GM23248 (cell line): Measurements from ENCODE around the gene FZD1. TPM values are rescaled to one million over a fixed set of nuclear protein-coding genes. Genes with fewer than 3 reads are reported as not detected.

Source experiments
- DNase-seq: peaks from one replicate; pipeline ENCODE4 v3.0.0-alpha.2; 2015
- H2AFZ ChIP-seq: fragments of 200-600 bp; sonication (generic); 2 replicates; pipeline ENCODE4 v1.6.1; 2016; ENCODE audit warnings: antibody characterized with exemption
- H3F3A ChIP-seq: fragments of 200-600 bp; sonication (generic); 2 replicates; pipeline ENCODE4 v1.6.1; 2016; ENCODE audit warnings: mild to moderate bottlenecking, antibody characterized with exemption, mixed run types; ENCODE audit not compliant: insufficient read depth
- H3K27ac ChIP-seq: fragments of 200-600 bp; sonication (generic); 2 replicates; pipeline ENCODE4 v1.5.1; 2016; ENCODE audit warnings: mild to moderate bottlenecking
- H3K27me3 ChIP-seq: fragments of 200-600 bp; sonication (generic); replicated peaks from 2 replicates; pipeline ENCODE4 v1.6.1; 2016; ENCODE audit warnings: mild to moderate bottlenecking; ENCODE audit not compliant: insufficient read depth
- H3K36me3 ChIP-seq: fragments of 200-600 bp; sonication (generic); 2 replicates; pipeline ENCODE4 v1.6.1; 2016; ENCODE audit warnings: low read depth, mild to moderate bottlenecking
- H3K4me1 ChIP-seq: fragments of 200-600 bp; sonication (generic); 2 replicates; pipeline ENCODE4 v1.6.1; 2016; ENCODE audit warnings: mild to moderate bottlenecking; ENCODE audit not compliant: insufficient read depth
- H3K4me2 ChIP-seq: fragments of 200-600 bp; sonication (generic); one replicate; pipeline ENCODE4 v1.6.1; 2016; ENCODE audit warnings: mild to moderate bottlenecking; ENCODE audit not compliant: unreplicated experiment
- H3K4me3 ChIP-seq: fragments of 200-600 bp; sonication (generic); 2 replicates; pipeline ENCODE4 v1.5.1; 2016; ENCODE audit warnings: mild to moderate bottlenecking
- H3K79me2 ChIP-seq: fragments of 200-600 bp; sonication (generic); 2 replicates; pipeline ENCODE4 v1.6.1; 2016; ENCODE audit warnings: mild to moderate bottlenecking; ENCODE audit not compliant: insufficient read depth
- H3K9ac ChIP-seq: fragments of 200-600 bp; sonication (generic); 2 replicates; pipeline ENCODE4 v1.6.1; 2016; ENCODE audit warnings: mild to moderate bottlenecking
- H3K9me2 ChIP-seq: fragments of 200-600 bp; sonication (generic); 2 replicates; pipeline ENCODE4 v1.6.1; 2016; ENCODE audit warnings: mixed run types, mild to moderate bottlenecking, moderate library complexity; ENCODE audit not compliant: insufficient read depth
- H3K9me3 ChIP-seq: fragments of 200-600 bp; sonication (generic); one replicate; pipeline ENCODE4 v1.6.1; 2017; ENCODE audit warnings: low read depth
- H4K20me1 ChIP-seq: fragments of 200-600 bp; sonication (generic); 2 replicates; pipeline ENCODE4 v1.6.0; 2016; ENCODE audit not compliant: insufficient read depth
- EZH2 ChIP-seq: fragments of 200-600 bp; sonication (generic); IDR thresholded peaks from 2 replicates; pipeline ENCODE4 v1.6.1; 2018; ENCODE audit warnings: antibody characterized with exemption, mild to moderate bottlenecking; ENCODE audit not compliant: insufficient read depth, poor library complexity, severe bottlenecking
- EZH2phosphoT487 ChIP-seq: fragments of 200-600 bp; sonication (generic); IDR thresholded peaks from 2 replicates; pipeline ENCODE4 v1.6.1; 2018; ENCODE audit warnings: antibody characterized with exemption, moderate library complexity, mild to moderate bottlenecking, low read depth; ENCODE audit not compliant: insufficient read depth
- WGBS, 2 experiments: methylation state at CpG; one replicate each; pipeline ENCODE4 v1.1.6; 2015 to 2017; ENCODE audit warnings: low lambda C conversion rate in 2 of 2, low coverage in 1 of 2; ENCODE audit errors: missing lambda C conversion rate in 2 of 2; 5-methylcytosine and 5-hydroxymethylcytosine counted together
- in situ Hi-C: fragments of 300-500 bp; cut with MboI; formaldehyde crosslinking; loops from 2 replicates; pipeline ENCODE4 v1.15.0; 2020
- polyA plus RNA-seq: library from polyadenylated mRNA; unstranded; fragments of >200 nt; fragmentation: Nextera tagmentation; extraction: Ambion mirVana; gene quantifications from 2 replicates; pipeline ENCODE4 v1.2.1, GENCODE V29; 2016
- total RNA-seq: library from RNA; depleted of rRNA; stranded (reverse); fragments of >200 nt; shearing (Covaris generic); gene quantifications from 2 replicates; pipeline ENCODE4 v1.2.3, GENCODE V29; 2014

Gene FZD1
- total and polyA plus RNA-seq, 2 experiments from 2014 or later, result 4.0 to 15.1 TPM

DNA sequence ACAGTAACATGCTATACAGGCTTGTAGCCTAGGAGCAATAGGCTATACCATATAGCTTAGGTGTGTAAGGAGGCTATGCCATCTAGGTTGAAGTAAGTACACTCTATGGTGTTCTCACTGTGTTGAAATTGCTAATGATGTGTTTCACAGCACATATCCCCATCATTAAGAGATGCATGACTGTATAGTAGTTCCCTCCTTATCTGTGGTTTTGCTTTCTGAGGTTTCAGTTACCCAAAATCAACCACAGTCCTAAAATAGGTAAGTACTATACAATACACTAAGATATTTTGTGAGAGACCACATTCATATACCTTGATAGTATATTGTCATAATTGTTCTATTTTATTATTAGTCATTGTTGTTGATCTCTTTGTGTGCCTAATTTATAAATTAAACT, 12.7 kb downstream of the FZD1 start:
- no peaks in the 10 kb centered on the region for H3K9me3 ChIP-seq
- TF ChIP-seq EZH2 (no peak), EZH2phosphoT487 (no peak)
- in situ Hi-C loops, result no loop called here
- DNase-seq, result no peak
- no peak overlapping the region for H3K27ac ChIP-seq
- no peak overlapping the region for H3K4me3 ChIP-seq
- no peaks in the 10 kb centered on the region; the same call in 1 of the 2 replicates for H3K9me2 ChIP-seq
- H3K9ac ChIP-seq, result no peak overlapping the region
- H3K4me1 ChIP-seq, result peaks cover 12% of the 10 kb centered on the region
- H2AFZ ChIP-seq, result no peak overlapping the region
- H4K20me1 ChIP-seq, result no peaks in the 10 kb centered on the region
- no peaks in the 10 kb centered on the region for H3K36me3 ChIP-seq
- no peaks in the 10 kb centered on the region for H3K27me3 ChIP-seq
- no peaks in the 10 kb centered on the region for H3F3A ChIP-seq
- no peak overlapping the region for H3K4me2 ChIP-seq
- no peaks in the 10 kb centered on the region for H3K79me2 ChIP-seq

DNA sequence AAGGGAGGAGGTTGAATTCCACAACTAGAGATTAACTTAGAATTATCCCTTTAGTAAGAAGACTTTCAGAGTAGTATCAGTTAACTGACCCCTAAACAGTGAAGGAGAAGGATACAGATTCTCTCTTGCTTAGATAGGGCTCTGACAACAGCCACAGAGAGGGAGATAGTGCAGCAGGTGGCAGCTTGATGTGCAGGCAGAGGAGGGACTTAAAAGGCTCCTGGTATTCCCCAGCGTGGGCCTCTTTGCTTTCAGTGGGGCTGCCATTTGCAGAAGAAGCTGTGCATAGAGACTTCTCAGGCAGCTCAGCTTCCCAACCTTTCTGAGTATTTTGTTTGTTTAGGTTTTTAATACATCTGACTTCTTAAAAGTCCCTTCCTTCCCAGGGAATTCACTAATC, 16.0 kb downstream of the FZD1 start:
- Histone ChIP-seq H3K9ac (no peak overlapping the region), H3K36me3 (no peaks in the 10 kb centered on the region), H3K4me3 (no peak overlapping the region), H3K27ac (no peak overlapping the region), H3K79me2 (no peaks in the 10 kb centered on the region), H2AFZ (no peak overlapping the region), H4K20me1 (no peaks in the 10 kb centered on the region), H3K9me2 (no peaks in the 10 kb centered on the region; the same call in 1 of the 2 replicates), H3K27me3 (no peaks in the 10 kb centered on the region), H3K9me3 (no peaks in the 10 kb centered on the region), H3K4me2 (peak overlapping the region; percentile 49), H3K4me1 (peaks cover 12% of the 10 kb centered on the region), H3F3A (no peaks in the 10 kb centered on the region)
- TF ChIP-seq EZH2, result no peak
- no peak for TF ChIP-seq EZH2phosphoT487
- DNase-seq, result no peak
- in situ Hi-C loops, result no loop called here
- 88 to 92% methylated on average over 1 of the region's 1 CpG for WGBS, 2 experiments

DNA sequence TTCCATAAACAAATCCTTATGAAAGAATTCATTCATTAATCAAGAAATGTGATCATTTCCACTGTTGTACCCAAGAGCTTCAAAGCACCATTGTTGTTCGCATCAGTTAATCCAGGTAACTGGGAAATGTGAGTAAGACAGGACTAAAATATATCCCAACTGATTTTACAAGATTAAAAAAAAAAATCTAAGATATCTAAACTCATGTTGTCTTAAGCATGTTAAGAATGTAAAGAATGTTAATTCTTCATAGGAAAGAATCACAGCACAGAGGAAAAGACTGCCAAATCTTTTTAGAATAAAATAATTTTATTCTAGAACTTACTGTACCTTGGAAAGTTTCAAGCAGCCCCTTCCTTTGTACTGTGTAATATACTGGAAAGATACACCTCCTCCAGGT, 16.4 kb downstream of the FZD1 start:
- H3F3A ChIP-seq, result no peaks in the 10 kb centered on the region
- no peak overlapping the region for H3K27ac ChIP-seq
- H3K9me2 ChIP-seq, result no peaks in the 10 kb centered on the region
- no peak overlapping the region for H3K9ac ChIP-seq
- peaks cover 12% of the 10 kb centered on the region for H3K4me1 ChIP-seq
- no peaks in the 10 kb centered on the region for H3K27me3 ChIP-seq
- H4K20me1 ChIP-seq, result no peaks in the 10 kb centered on the region
- no peak overlapping the region for H2AFZ ChIP-seq
- WGBS, 2 experiments, result 53 to 77% methylated on average over 1 of the region's 1 CpG
- DNase-seq, result peak; percentile 20
- in situ Hi-C loops, result no loop called here
- H3K36me3 ChIP-seq, result no peaks in the 10 kb centered on the region
- H3K4me3 ChIP-seq, result no peak overlapping the region
- no peaks in the 10 kb centered on the region for H3K9me3 ChIP-seq
- no peak for TF ChIP-seq EZH2
- no peak for TF ChIP-seq EZH2phosphoT487
- H3K79me2 ChIP-seq, result no peaks in the 10 kb centered on the region
- peak overlapping the region; percentile 49 for H3K4me2 ChIP-seq

DNA sequence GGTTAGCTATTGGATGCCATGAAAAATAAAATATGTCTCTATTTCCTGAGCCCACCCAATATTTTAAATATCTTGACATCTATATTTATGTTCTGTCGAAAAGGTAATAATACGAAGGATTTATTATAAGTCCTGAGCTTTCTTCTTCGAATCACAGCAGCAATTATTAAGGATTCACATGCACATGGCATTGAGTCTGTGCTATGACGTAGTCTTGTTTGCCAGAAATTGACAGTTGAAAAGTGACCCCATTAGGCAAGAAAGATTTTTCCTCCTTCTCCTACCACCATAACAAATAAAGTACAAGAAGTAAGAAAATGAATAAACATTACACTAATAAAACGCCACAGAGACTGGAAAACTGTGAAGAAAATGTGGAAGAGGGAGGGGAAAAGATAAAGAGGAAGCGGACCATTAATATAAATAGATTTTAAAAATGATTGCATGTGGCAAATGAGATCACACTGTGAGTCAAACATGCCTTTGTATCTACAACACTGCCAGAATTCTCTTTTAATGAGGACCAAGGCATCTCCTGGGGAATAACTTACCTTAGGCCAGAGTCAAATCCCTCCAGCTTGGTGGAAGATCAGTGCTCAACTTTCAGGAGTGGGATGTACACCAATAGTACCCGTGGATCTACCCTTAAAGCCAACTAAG, 21.6 kb downstream of the FZD1 start:
- DNase-seq, result peak; percentile 71
- TF ChIP-seq EZH2 (no peak), EZH2phosphoT487 (no peak)
- Histone ChIP-seq H3K4me3 (no peak overlapping the region), H2AFZ (no peak overlapping the region), H3K27me3 (no peaks in the 10 kb centered on the region), H3K36me3 (no peaks in the 10 kb centered on the region), H3F3A (no peaks in the 10 kb centered on the region), H3K9me3 (no peaks in the 10 kb centered on the region), H3K4me1 (peaks cover 10% of the 10 kb centered on the region), H3K27ac (no peak overlapping the region), H4K20me1 (no peaks in the 10 kb centered on the region), H3K9me2 (no peaks in the 10 kb centered on the region), H3K4me2 (peak overlapping the region; percentile 25), H3K79me2 (no peaks in the 10 kb centered on the region), H3K9ac (no peak overlapping the region)
- in situ Hi-C loops, result no loop called here
- WGBS, 2 experiments, result 61 to 66% methylated on average over 7 of the region's 7 CpGs

DNA sequence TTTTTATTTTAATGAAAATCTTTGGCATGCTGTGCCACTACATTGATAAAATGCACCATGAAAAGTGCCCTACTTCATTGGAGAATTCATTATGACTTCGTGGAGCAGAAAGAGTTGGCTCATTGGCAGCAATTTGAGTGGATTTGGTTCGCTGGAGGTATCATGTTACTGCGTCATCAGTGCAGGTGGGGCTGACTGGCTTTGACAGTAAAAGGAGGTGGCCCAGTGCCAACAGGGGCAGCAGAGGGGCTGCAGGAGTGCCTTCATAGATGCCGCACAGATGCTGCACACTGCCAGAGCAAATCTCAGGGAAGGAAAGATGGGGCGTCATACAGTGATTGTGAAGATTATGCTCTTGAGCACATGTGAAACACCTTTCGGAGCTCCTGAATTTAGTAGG, 22.2 kb downstream of the FZD1 start:
- H3K9ac ChIP-seq, result no peak overlapping the region

More for the DNA sequence above, 22.2 kb downstream of the FZD1 start:
- Histone ChIP-seq H3K9me2 (no peaks in the 10 kb centered on the region), H3K79me2 (no peaks in the 10 kb centered on the region), H3F3A (no peaks in the 10 kb centered on the region), H3K9me3 (no peaks in the 10 kb centered on the region), H3K27me3 (no peaks in the 10 kb centered on the region), H2AFZ (no peak overlapping the region), H3K4me3 (no peak overlapping the region), H3K4me1 (peaks cover 7% of the 10 kb centered on the region), H4K20me1 (no peaks in the 10 kb centered on the region), H3K36me3 (no peaks in the 10 kb centered on the region), H3K4me2 (no peak overlapping the region), H3K27ac (no peak overlapping the region)
- no peak for DNase-seq
- 96 to 97% methylated on average over 6 of the region's 6 CpGs for WGBS, 2 experiments
- TF ChIP-seq EZH2phosphoT487 (no peak), EZH2 (no peak)
- in situ Hi-C loops, result no loop called here
